GM18505 (cell line): ENCODE data around the gene DUSP19.
A peak's percentile ranks its signal among the peaks of the same experiment; 100 is the strongest.

Experiments used
- ATAC-seq: cut with Tn5 transposase; IDR thresholded peaks from one replicate; pipeline ENCODE4 v1.9.1; 2021; ENCODE audit not compliant: unreplicated experiment
- POLR2A ChIP-seq: IDR thresholded peaks from 4 replicates; pipeline ENCODE4 v1.6.1; 2011; ENCODE audit warnings: borderline replicate concordance; ENCODE audit not compliant: insufficient read depth, insufficient read length; ENCODE audit errors: extremely low read depth

Gene DUSP19

GRCh38 chr2:183091318-183091953 lies 12.9 kb downstream of the DUSP19 start:
- no peak for TF ChIP-seq POLR2A
- ATAC-seq, result no peak

GRCh38 chr2:183091954-183092345 lies 13.4 kb downstream of the DUSP19 start:
- no peak for ATAC-seq
- no peak for TF ChIP-seq POLR2A

GRCh38 chr2:183093857-183094657 lies 15.5 kb downstream of the DUSP19 start:
- no peak for TF ChIP-seq POLR2A

GRCh38 chr2:183105402-183106134 lies 27.0 kb downstream of the DUSP19 start:
- no peak for TF ChIP-seq POLR2A
- no peak for ATAC-seq

More at GRCh38 chr2:183093857-183094657, 15.5 kb downstream of the DUSP19 start:
- ATAC-seq, result peak; percentile 79

GRCh38 chr2:183112577-183112976 lies 34.0 kb downstream of the DUSP19 start:
- ATAC-seq, result no peak
- no peak for TF ChIP-seq POLR2A

GRCh38 chr2:183113630-183114029 lies 35.1 kb downstream of the DUSP19 start:
- ATAC-seq, result no peak

GRCh38 chr2:183117226-183117625 lies 38.7 kb downstream of the DUSP19 start:
- ATAC-seq, result no peak
- no peak for TF ChIP-seq POLR2A

More at GRCh38 chr2:183113630-183114029, 35.1 kb downstream of the DUSP19 start:
- TF ChIP-seq POLR2A, result no peak

GRCh38 chr2:183123117-183123958 lies 44.8 kb downstream of the DUSP19 start:
- ATAC-seq, result no peak
- no peak for TF ChIP-seq POLR2A

- no peak for TF ChIP-seq POLR2A
- peak; percentile 33 for ATAC-seq
Measured at GRCh38 chr2:183123959-183124221, 45.3 kb downstream of the DUSP19 start.

- TF ChIP-seq POLR2A, result peak; percentile 78
- ATAC-seq, result peak; percentile 86
Measured at GRCh38 chr2:183124222-183124956, 45.8 kb downstream of the DUSP19 start, which contains the start of gene NUP35. TSS of gene NUP35 (plus strand) at chr2:183124443. CDS start at chr2:183124458, 15 bp downstream.

GRCh38 chr2:183124957-183125255 lies 46.4 kb downstream of the DUSP19 start:
- TF ChIP-seq POLR2A, result no peak

GRCh38 chr2:183125659-183126341 lies 47.3 kb downstream of the DUSP19 start:
- ATAC-seq, result no peak
- no peak for TF ChIP-seq POLR2A

More at GRCh38 chr2:183124957-183125255, 46.4 kb downstream of the DUSP19 start:
- ATAC-seq, result no peak
